Liver (tissue), 3 donors: ENCODE measurements around the gene RFPL1.

Experiments
- CTCF ChIP-seq: fragments of 150-350 bp; IDR thresholded peaks from 2 replicates; pipeline ENCODE4 v1.5.1; 2017; ENCODE audit warnings: improper control_type of control experiment, low read depth, low read length; ENCODE audit not compliant: missing input control
- EGR1 ChIP-seq, 2 donors: IDR thresholded peaks; 2 replicates each; pipeline ENCODE4 v1.6.1; 2016 to 2018; ENCODE audit warnings: antibody characterized with exemption in 2 of 2, low read depth in 2 of 2
- FOXA1 ChIP-seq: IDR thresholded peaks from 2 replicates; pipeline ENCODE4 v1.6.1; 2016; ENCODE audit warnings: antibody characterized with exemption
- HNF4A ChIP-seq, 2 donors: conservative IDR thresholded peaks; 2 replicates each; pipeline ENCODE4 v1.6.1; 2016; ENCODE audit warnings: antibody characterized with exemption in 2 of 2, mild to moderate bottlenecking in 2 of 2
- JUND ChIP-seq, 2 donors: IDR thresholded peaks; 2 replicates each; pipeline ENCODE4 v1.6.1; 2016; ENCODE audit warnings: antibody characterized with exemption in 2 of 2
- MAX ChIP-seq: IDR thresholded peaks from 2 replicates; pipeline ENCODE4 v1.6.1; 2016; ENCODE audit warnings: antibody characterized with exemption
- NR2F2 ChIP-seq: IDR thresholded peaks from 2 replicates; pipeline ENCODE4 v1.6.1; 2016; ENCODE audit warnings: antibody characterized with exemption
- YY1 ChIP-seq: IDR thresholded peaks from 2 replicates; pipeline ENCODE4 v1.6.1; 2016; ENCODE audit warnings: antibody characterized with exemption, mild to moderate bottlenecking
- TF ChIP-seq, protein P1 (sequence below): IDR thresholded peaks from 2 replicates; pipeline ENCODE4 v1.6.1; 2016; ENCODE audit warnings: antibody characterized with exemption, mild to moderate bottlenecking
- donor health status: healthy.
- donor health status: healthy.

DNA sequence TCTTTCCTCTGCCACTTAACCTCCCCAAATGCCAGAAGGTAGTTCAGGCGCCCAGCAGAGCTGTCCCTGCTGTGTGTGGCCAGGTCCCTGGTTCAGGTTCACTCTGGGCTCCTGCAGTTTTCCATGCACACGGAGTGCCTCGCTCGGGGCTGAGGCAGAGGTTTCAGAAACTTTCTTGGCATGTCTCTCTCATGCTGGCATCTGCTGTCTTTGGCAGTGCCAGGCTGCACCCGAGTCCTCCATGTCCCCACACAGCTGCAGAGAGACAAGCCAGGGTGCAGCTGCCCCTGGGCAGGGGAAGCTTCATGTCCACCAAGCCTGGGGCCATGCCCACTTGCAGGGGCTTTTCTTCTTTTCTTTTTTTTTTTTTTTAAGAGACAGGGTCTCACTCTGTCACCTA is 34.6 kb downstream of the RFPL1 start:
- no peak for TF ChIP-seq CTCF
- TF ChIP-seq JUND (IDR thresholded peaks at IDR 0.05), result no peak
- TF ChIP-seq HNF4A (conservative IDR thresholded peaks at IDR 0.05), result no peak
- no peak for TF ChIP-seq YY1
- no peak for TF ChIP-seq NR2F2
- TF ChIP-seq, protein P1, sequence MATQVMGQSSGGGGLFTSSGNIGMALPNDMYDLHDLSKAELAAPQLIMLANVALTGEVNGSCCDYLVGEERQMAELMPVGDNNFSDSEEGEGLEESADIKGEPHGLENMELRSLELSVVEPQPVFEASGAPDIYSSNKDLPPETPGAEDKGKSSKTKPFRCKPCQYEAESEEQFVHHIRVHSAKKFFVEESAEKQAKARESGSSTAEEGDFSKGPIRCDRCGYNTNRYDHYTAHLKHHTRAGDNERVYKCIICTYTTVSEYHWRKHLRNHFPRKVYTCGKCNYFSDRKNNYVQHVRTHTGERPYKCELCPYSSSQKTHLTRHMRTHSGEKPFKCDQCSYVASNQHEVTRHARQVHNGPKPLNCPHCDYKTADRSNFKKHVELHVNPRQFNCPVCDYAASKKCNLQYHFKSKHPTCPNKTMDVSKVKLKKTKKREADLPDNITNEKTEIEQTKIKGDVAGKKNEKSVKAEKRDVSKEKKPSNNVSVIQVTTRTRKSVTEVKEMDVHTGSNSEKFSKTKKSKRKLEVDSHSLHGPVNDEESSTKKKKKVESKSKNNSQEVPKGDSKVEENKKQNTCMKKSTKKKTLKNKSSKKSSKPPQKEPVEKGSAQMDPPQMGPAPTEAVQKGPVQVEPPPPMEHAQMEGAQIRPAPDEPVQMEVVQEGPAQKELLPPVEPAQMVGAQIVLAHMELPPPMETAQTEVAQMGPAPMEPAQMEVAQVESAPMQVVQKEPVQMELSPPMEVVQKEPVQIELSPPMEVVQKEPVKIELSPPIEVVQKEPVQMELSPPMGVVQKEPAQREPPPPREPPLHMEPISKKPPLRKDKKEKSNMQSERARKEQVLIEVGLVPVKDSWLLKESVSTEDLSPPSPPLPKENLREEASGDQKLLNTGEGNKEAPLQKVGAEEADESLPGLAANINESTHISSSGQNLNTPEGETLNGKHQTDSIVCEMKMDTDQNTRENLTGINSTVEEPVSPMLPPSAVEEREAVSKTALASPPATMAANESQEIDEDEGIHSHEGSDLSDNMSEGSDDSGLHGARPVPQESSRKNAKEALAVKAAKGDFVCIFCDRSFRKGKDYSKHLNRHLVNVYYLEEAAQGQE, result no peak
- no peak for TF ChIP-seq EGR1 (IDR thresholded peaks at IDR 0.05; ENCODE audit: low read depth in 2 of 2)
- no peak for TF ChIP-seq MAX
- no peak for TF ChIP-seq FOXA1
